Nephron progenitor cell (in vitro differentiated cells): ENCODE measurements around the gene FERMT3.

Experiments used
- DNase-seq: peaks from one replicate; pipeline ENCODE4 v3.0.0; 2021
- H3K27ac Mint-ChIP-seq: 2 replicates; pipeline ENCODE4 v1.8.0; 2021; ENCODE audit warnings: mild to moderate bottlenecking, moderate library complexity, mixed read lengths
- H3K27me3 Mint-ChIP-seq: 2 replicates; pipeline ENCODE4 v1.8.0; 2021; ENCODE audit warnings: mild to moderate bottlenecking, low read depth, mixed read lengths; ENCODE audit not compliant: poor library complexity
- H3K36me3 Mint-ChIP-seq: 2 replicates; pipeline ENCODE4 v1.8.0; 2021; ENCODE audit warnings: low read depth, mixed read lengths
- H3K4me1 Mint-ChIP-seq: 2 replicates; pipeline ENCODE4 v1.8.0; 2021; ENCODE audit warnings: mixed read lengths
- H3K4me3 Mint-ChIP-seq: 2 replicates; pipeline ENCODE4 v1.8.0; 2021; ENCODE audit warnings: mild to moderate bottlenecking, moderate library complexity, mixed read lengths
- H3K9me3 Mint-ChIP-seq: 2 replicates; pipeline ENCODE4 v1.8.0; 2021; ENCODE audit warnings: mild to moderate bottlenecking, moderate library complexity, mixed read lengths
- CTCF ChIP-seq: fragments of 200-600 bp; sonication (generic); IDR thresholded peaks from 2 replicates; pipeline ENCODE4 v1.5.0; 2021; ENCODE audit warnings: antibody characterized with exemption

The FERMT3 gene

GRCh38 chr11:64241491-64242374 is 35.2 kb downstream of the FERMT3 start:
- Mint-ChIP-seq H3K27me3 (no peaks in the 10 kb centered on the region), H3K9me3 (no peaks in the 10 kb centered on the region), H3K4me1 (peaks cover 30% of the 10 kb centered on the region), H3K4me3 (peak overlapping the region; percentile 87), H3K36me3 (peaks cover 8% of the 10 kb centered on the region), H3K27ac (peak overlapping the region; percentile 97)
- no peak for TF ChIP-seq CTCF
- DNase-seq, result peak; percentile 60

- H3K4me1 Mint-ChIP-seq, result peaks cover 38% of the 10 kb centered on the region
- H3K4me3 Mint-ChIP-seq, result peak overlapping the region; percentile 87
- H3K9me3 Mint-ChIP-seq, result no peaks in the 10 kb centered on the region
- TF ChIP-seq CTCF, result no peak
- H3K27me3 Mint-ChIP-seq, result peaks cover 3% of the 10 kb centered on the region
- no peak for DNase-seq
- peak overlapping the region; percentile 45 for H3K27ac Mint-ChIP-seq
- H3K36me3 Mint-ChIP-seq, result peaks cover 6% of the 10 kb centered on the region
These were observed 36.8 kb downstream of the FERMT3 start for GRCh38 chr11:64243236-64243854.

- peaks cover 3% of the 10 kb centered on the region for H3K27me3 Mint-ChIP-seq
- no peaks in the 10 kb centered on the region for H3K9me3 Mint-ChIP-seq
- H3K4me1 Mint-ChIP-seq, result peaks cover 46% of the 10 kb centered on the region
- peak overlapping the region; percentile 45 for H3K27ac Mint-ChIP-seq
- H3K36me3 Mint-ChIP-seq, result no peaks in the 10 kb centered on the region
- peak overlapping the region; percentile 87 for H3K4me3 Mint-ChIP-seq
- DNase-seq, result no peak
- no peak for TF ChIP-seq CTCF
These were observed 37.6 kb downstream of the FERMT3 start for GRCh38 chr11:64244107-64244506.

- H3K27ac Mint-ChIP-seq, result no peak overlapping the region
- no peaks in the 10 kb centered on the region for H3K36me3 Mint-ChIP-seq
- no peak for DNase-seq
- peaks cover 3% of the 10 kb centered on the region for H3K27me3 Mint-ChIP-seq
- no peaks in the 10 kb centered on the region for H3K9me3 Mint-ChIP-seq
- H3K4me3 Mint-ChIP-seq, result peak overlapping the region; percentile 86
- TF ChIP-seq CTCF, result no peak
- peaks cover 51% of the 10 kb centered on the region for H3K4me1 Mint-ChIP-seq
These were observed 38.4 kb downstream of the FERMT3 start for GRCh38 chr11:64244966-64245365.

- H3K27ac Mint-ChIP-seq, result no peak overlapping the region
- H3K27me3 Mint-ChIP-seq, result peaks cover 3% of the 10 kb centered on the region
- no peak for DNase-seq
- H3K36me3 Mint-ChIP-seq, result no peaks in the 10 kb centered on the region
- peaks cover 49% of the 10 kb centered on the region for H3K4me1 Mint-ChIP-seq
- H3K4me3 Mint-ChIP-seq, result peak overlapping the region; percentile 86
- TF ChIP-seq CTCF, result no peak
- H3K9me3 Mint-ChIP-seq, result no peaks in the 10 kb centered on the region
These were observed 38.9 kb downstream of the FERMT3 start for GRCh38 chr11:64245401-64245796.
